Type B pancreatic cell (in vitro differentiated cells): ENCODE measurements around the gene ANK3. TPM values are rescaled to one million over a fixed set of nuclear protein-coding genes. Genes with fewer than 3 reads are reported as not detected.

Source experiments
- DNase-seq: peaks from one replicate; pipeline ENCODE4 v3.0.0; 2021; ENCODE audit warnings: mixed read lengths; ENCODE audit not compliant: unreplicated experiment; ENCODE audit errors: extremely low spot score
- H3K27ac Mint-ChIP-seq: 2 replicates; pipeline ENCODE4 v1.8.0; 2021; ENCODE audit warnings: mild to moderate bottlenecking, mixed read lengths
- H3K27me3 Mint-ChIP-seq: 2 replicates; pipeline ENCODE4 v1.8.0; 2021; ENCODE audit warnings: mixed read lengths
- H3K36me3 Mint-ChIP-seq: 2 replicates; pipeline ENCODE4 v1.8.0; 2021; ENCODE audit warnings: mixed read lengths
- H3K4me1 Mint-ChIP-seq: one replicate; pipeline ENCODE4 v1.8.0; 2021; ENCODE audit warnings: mixed read lengths; ENCODE audit not compliant: unreplicated experiment
- H3K4me3 Mint-ChIP-seq: 2 replicates; pipeline ENCODE4 v1.8.0; 2021; ENCODE audit warnings: mild to moderate bottlenecking, mixed read lengths
- H3K9me3 Mint-ChIP-seq: 2 replicates; pipeline ENCODE4 v1.8.0; 2021; ENCODE audit warnings: mixed read lengths
- CTCF ChIP-seq: fragments of 200-600 bp; sonication (generic); conservative IDR thresholded peaks from 2 replicates; pipeline ENCODE4 v1.5.0; 2021; ENCODE audit warnings: antibody characterized with exemption, mild to moderate bottlenecking
- total RNA-seq: library from RNA; stranded (reverse); gene quantifications from 2 replicates; pipeline ENCODE4 v1.2.1, GENCODE V29; 2021; ENCODE audit warnings: low replicate concordance

Gene ANK3
- total RNA-seq, 1 donor from 2014 or later = 90.2 TPM

GRCh38 chr10:60316029-60316428 lies 73.6 kb downstream of the ANK3 start:
- no peaks in the 10 kb centered on the region for H3K36me3 Mint-ChIP-seq
- peaks cover 20% of the 10 kb centered on the region for H3K4me1 Mint-ChIP-seq
- no peak overlapping the region for H3K4me3 Mint-ChIP-seq
- H3K27me3 Mint-ChIP-seq = no peaks in the 10 kb centered on the region
- TF ChIP-seq CTCF = no peak
- no peaks in the 10 kb centered on the region for H3K9me3 Mint-ChIP-seq
- DNase-seq = no peak
- no peak overlapping the region for H3K27ac Mint-ChIP-seq

- no peaks in the 10 kb centered on the region for H3K9me3 Mint-ChIP-seq
- no peaks in the 10 kb centered on the region for H3K36me3 Mint-ChIP-seq
- H3K27ac Mint-ChIP-seq = no peak overlapping the region
- TF ChIP-seq CTCF = no peak
- no peak for DNase-seq
- no peak overlapping the region for H3K4me3 Mint-ChIP-seq
- peaks cover 26% of the 10 kb centered on the region for H3K4me1 Mint-ChIP-seq
- no peaks in the 10 kb centered on the region for H3K27me3 Mint-ChIP-seq
These were observed 74.4 kb downstream of the ANK3 start for GRCh38 chr10:60315311-60315710.

GRCh38 chr10:60314069-60314940 lies 75.4 kb downstream of the ANK3 start:
- Mint-ChIP-seq H3K4me3 (no peak overlapping the region), H3K9me3 (no peaks in the 10 kb centered on the region), H3K36me3 (no peaks in the 10 kb centered on the region), H3K27ac (no peak overlapping the region), H3K27me3 (no peaks in the 10 kb centered on the region), H3K4me1 (peaks cover 29% of the 10 kb centered on the region)
- DNase-seq = no peak
- no peak for TF ChIP-seq CTCF

GRCh38 chr10:60313589-60313952 lies 76.1 kb downstream of the ANK3 start:
- H3K4me1 Mint-ChIP-seq = peaks cover 29% of the 10 kb centered on the region
- no peak overlapping the region for H3K4me3 Mint-ChIP-seq
- no peaks in the 10 kb centered on the region for H3K27me3 Mint-ChIP-seq
- H3K36me3 Mint-ChIP-seq = no peaks in the 10 kb centered on the region
- TF ChIP-seq CTCF = no peak
- H3K9me3 Mint-ChIP-seq = no peaks in the 10 kb centered on the region
- DNase-seq = no peak
- no peak overlapping the region for H3K27ac Mint-ChIP-seq

GRCh38 chr10:60312818-60313588 lies 76.7 kb downstream of the ANK3 start:
- Mint-ChIP-seq H3K9me3 (no peaks in the 10 kb centered on the region), H3K4me1 (peaks cover 29% of the 10 kb centered on the region), H3K27ac (no peak overlapping the region), H3K36me3 (no peaks in the 10 kb centered on the region), H3K4me3 (no peak overlapping the region), H3K27me3 (no peaks in the 10 kb centered on the region)
- TF ChIP-seq CTCF = no peak
- no peak for DNase-seq
